Stimulated activated CD8-positive, alpha-beta memory T cell treated with anti-CD3 and anti-CD28 coated beads, Interleukin-7, amount 100 ng/mL, for 1 hour (primary cell): ENCODE measurements around the gene CACNA2D2.

Experiments used
- DNase-seq, 2 donors: peaks; one replicate each; pipeline ENCODE4 v3.0.0-alpha.2; 2020; ENCODE audit warnings: low read depth in 2 of 2

CACNA2D2 gene

GRCh38 chr3:50464569-50464968 lies 38.9 kb downstream of the CACNA2D2 start:
- DNase-seq = no peak

GRCh38 chr3:50459785-50460184 lies 43.6 kb downstream of the CACNA2D2 start:
- DNase-seq = no peak

GRCh38 chr3:50457988-50458387 lies 45.4 kb downstream of the CACNA2D2 start:
- no peak for DNase-seq

- no peak for DNase-seq
These were observed 48.0 kb downstream of the CACNA2D2 start for GRCh38 chr3:50455161-50456018.

- no peak for DNase-seq
These were observed 48.9 kb downstream of the CACNA2D2 start for GRCh38 chr3:50454481-50455070.

GRCh38 chr3:50453907-50454306 lies 49.5 kb downstream of the CACNA2D2 start:
- no peak for DNase-seq

- peak; percentile 41 to 50 for DNase-seq
These were observed 53.1 kb downstream of the CACNA2D2 start for GRCh38 chr3:50450209-50450921.

- DNase-seq = no peak
These were observed 54.5 kb downstream of the CACNA2D2 start for GRCh38 chr3:50448752-50449539.

- no peak for DNase-seq
These were observed 56.1 kb downstream of the CACNA2D2 start for GRCh38 chr3:50447290-50447840.

- no peak for DNase-seq
These were observed 57.5 kb downstream of the CACNA2D2 start for GRCh38 chr3:50445919-50446318.

- no peak for DNase-seq
These were observed 58.7 kb downstream of the CACNA2D2 start for GRCh38 chr3:50444782-50445181.

- no peak for DNase-seq
These were observed 59.2 kb downstream of the CACNA2D2 start for GRCh38 chr3:50444213-50444612.

- no peak for DNase-seq
These were observed 60.4 kb downstream of the CACNA2D2 start for GRCh38 chr3:50442945-50443579.

- no peak for DNase-seq
These were observed 61.8 kb downstream of the CACNA2D2 start for GRCh38 chr3:50441424-50442217.

GRCh38 chr3:50436114-50436674 lies 67.2 kb downstream of the CACNA2D2 start:
- peak; percentile 52 to 68 for DNase-seq

GRCh38 chr3:50435371-50436113 lies 67.9 kb downstream of the CACNA2D2 start:
- DNase-seq = no peak

- no peak for DNase-seq
These were observed 69.5 kb downstream of the CACNA2D2 start for GRCh38 chr3:50433954-50434353.

GRCh38 chr3:50430950-50431435 lies 72.4 kb downstream of the CACNA2D2 start:
- DNase-seq = no peak

GRCh38 chr3:50430191-50430590 lies 73.2 kb downstream of the CACNA2D2 start:
- no peak for DNase-seq
